Small intestine (tissue), 7 donors: ENCODE data around the gene RARB. TPM values are rescaled to one million over a fixed set of nuclear protein-coding genes. Genes with fewer than 3 reads are reported as not detected.

Experiments
- DNase-seq, 2 donors: peaks; one replicate each; pipeline versions ENCODE4 v3.0.0 to v3.0.0-alpha.2; 2013
- FAIRE-seq: peaks from 2 replicates; lab custom pipeline; 2012; peaks lifted over from hg19 to GRCh38; lab: Jason Lieb, UNC
- H3K27ac ChIP-seq, 3 donors: one replicate each; pipeline ENCODE4 v1.5.1; 2013; ENCODE audit warnings: low read length in 2 of 3, mild to moderate bottlenecking in 2 of 3, control low read depth in 1 of 3, inconsistent platforms in 1 of 3, low read depth in 1 of 3, moderate library complexity in 1 of 3
- H3K27me3 ChIP-seq, 3 donors: one replicate each; pipeline ENCODE4 v1.6.1; 2013; ENCODE audit warnings: low read length in 3 of 3, inconsistent platforms in 1 of 3; ENCODE audit not compliant: control insufficient read depth in 3 of 3, insufficient read depth in 3 of 3
- H3K36me3 ChIP-seq, 3 donors: one replicate each; pipeline ENCODE4 v1.6.1; 2013; ENCODE audit warnings: low read length in 3 of 3, inconsistent platforms in 1 of 3, low read depth in 1 of 3, mild to moderate bottlenecking in 1 of 3, moderate library complexity in 1 of 3; ENCODE audit not compliant: control insufficient read depth in 3 of 3, insufficient read depth in 2 of 3
- H3K4me1 ChIP-seq, 3 donors: one replicate each; pipeline ENCODE4 v1.6.1; 2013; ENCODE audit warnings: low read length in 2 of 3, inconsistent platforms in 1 of 3, low read depth in 1 of 3, mild to moderate bottlenecking in 1 of 3, moderate library complexity in 1 of 3; ENCODE audit not compliant: control insufficient read depth in 3 of 3, insufficient read depth in 2 of 3
- H3K4me3 ChIP-seq, 3 donors: one replicate each; pipeline ENCODE4 v1.5.1; 2013; ENCODE audit warnings: low read length in 3 of 3, control low read depth in 1 of 3, inconsistent platforms in 1 of 3, low read depth in 1 of 3, mild to moderate bottlenecking in 1 of 3, moderate library complexity in 1 of 3
- H3K9me3 ChIP-seq, 2 donors: one replicate each; pipeline ENCODE4 v1.6.1; 2013; ENCODE audit warnings: low read depth in 1 of 2, low read length in 1 of 2; ENCODE audit not compliant: control insufficient read depth in 2 of 2, insufficient read depth in 1 of 2
- WGBS, 3 donors: extraction: QIAGEN DNeasy Blood & Tissue Kit; methylation state at CpG; one replicate each; pipeline ENCODE4 v1.1.7; 2013; 5-methylcytosine and 5-hydroxymethylcytosine counted together
- polyA plus RNA-seq, 4 donors: library from polyadenylated mRNA; stranded (reverse) in 3 of 4; unstranded in 1 of 4; fragments of 200-250 nt in 3 of 4; fragments of 120-200 nt in 1 of 4; gene quantifications; one replicate each; pipeline versions ENCODE4 v1.2.1 to v1.2.3, GENCODE V29; 2013
- donor health status: healthy with polysubstance abuse.
- donor health status: control.
- donor health status: control.
- donor health status: Bipolar disorder and iron deficiency.
- donor health status: healthy.

RARB gene
- polyA plus RNA-seq, 4 donors = 0.27 to 9.0 (median 0.89) TPM

- no peak for FAIRE-seq
- no peak for DNase-seq
- Histone ChIP-seq H3K27ac (no peak overlapping the region), H3K27me3 (no peaks in the 10 kb centered on the region), H3K4me1 (peaks cover 0 to 7% (median 0%) of the 10 kb centered on the region in 3 donors), H3K9me3 (no peaks in the 10 kb centered on the region), H3K36me3 (no peaks in the 10 kb centered on the region), H3K4me3 (no peak overlapping the region)
- 82 to 84% (median 82%) methylated on average over 8 of the region's 8 CpGs for WGBS, 3 donors
These were observed 161.8 kb downstream of the RARB start for GRCh38 chr3:25589783-25590258.

- DNase-seq = peak in 1 of 2 donors; percentile 56
- Histone ChIP-seq H3K9me3 (no peaks in the 10 kb centered on the region), H3K27ac (no peak overlapping the region), H3K4me3 (no peak overlapping the region), H3K4me1 (peaks cover 0 to 7% (median 0%) of the 10 kb centered on the region in 3 donors), H3K36me3 (no peaks in the 10 kb centered on the region), H3K27me3 (no peaks in the 10 kb centered on the region)
- FAIRE-seq = no peak
- 21 to 40% (median 36%) methylated on average over 3 of the region's 3 CpGs for WGBS, 3 donors
These were observed 164.5 kb downstream of the RARB start for GRCh38 chr3:25592510-25592968.

- no peaks in the 10 kb centered on the region for H3K27me3 ChIP-seq
- no peak overlapping the region for H3K27ac ChIP-seq
- no peaks in the 10 kb centered on the region for H3K9me3 ChIP-seq
- H3K4me3 ChIP-seq = no peak overlapping the region
- FAIRE-seq = no peak
- H3K4me1 ChIP-seq = peaks cover 0 to 7% (median 0%) of the 10 kb centered on the region in 3 donors
- H3K36me3 ChIP-seq = no peaks in the 10 kb centered on the region
- DNase-seq = no peak
These were observed 164.9 kb downstream of the RARB start for GRCh38 chr3:25593001-25593400.

GRCh38 chr3:25594007-25594502, 166.0 kb downstream of the RARB start:
- FAIRE-seq = no peak
- Histone ChIP-seq H3K27me3 (no peaks in the 10 kb centered on the region), H3K9me3 (no peaks in the 10 kb centered on the region), H3K27ac (no peak overlapping the region), H3K4me3 (no peak overlapping the region), H3K4me1 (peaks cover 0 to 7% (median 0%) of the 10 kb centered on the region in 3 donors), H3K36me3 (peaks cover 2 to 3% (median 2%) of the 10 kb centered on the region in 3 donors)
- WGBS, 3 donors = 0 to 7% (median 4%) methylated on average over 1 of the region's 1 CpG
- DNase-seq = peak; percentile 34 to 64

GRCh38 chr3:25597535-25598101, 169.6 kb downstream of the RARB start:
- DNase-seq (no peak), FAIRE-seq (no peak)
- Histone ChIP-seq H3K36me3 (peaks cover 5 to 12% (median 9%) of the 10 kb centered on the region in 3 donors), H3K9me3 (no peaks in the 10 kb centered on the region), H3K4me3 (no peak overlapping the region), H3K27me3 (no peaks in the 10 kb centered on the region), H3K27ac (no peak overlapping the region), H3K4me1 (peaks cover 0 to 2% (median 0%) of the 10 kb centered on the region in 3 donors)
- WGBS, 3 donors = 80 to 92% (median 84%) methylated on average over 1 of the region's 1 CpG

GRCh38 chr3:25603703-25604102, 175.6 kb downstream of the RARB start:
- DNase-seq = no peak
- H3K4me3 ChIP-seq = no peak overlapping the region
- no peaks in the 10 kb centered on the region for H3K9me3 ChIP-seq
- peaks cover 7 to 18% (median 7%) of the 10 kb centered on the region in 3 donors for H3K36me3 ChIP-seq
- H3K4me1 ChIP-seq = no peaks in the 10 kb centered on the region
- no peak overlapping the region for H3K27ac ChIP-seq
- FAIRE-seq = no peak
- H3K27me3 ChIP-seq = no peaks in the 10 kb centered on the region
- 56 to 89% (median 88%) methylated on average over 1 of the region's 1 CpG for WGBS, 3 donors

GRCh38 chr3:25604107-25604805, 176.2 kb downstream of the RARB start:
- Histone ChIP-seq H3K27ac (no peak overlapping the region), H3K36me3 (peaks cover 5 to 18% (median 5%) of the 10 kb centered on the region in 3 donors), H3K27me3 (no peaks in the 10 kb centered on the region), H3K9me3 (no peaks in the 10 kb centered on the region), H3K4me1 (no peaks in the 10 kb centered on the region), H3K4me3 (no peak overlapping the region)
- 84 to 92% (median 86%) methylated on average over 5 of the region's 5 CpGs for WGBS, 3 donors
- DNase-seq = no peak
- no peak for FAIRE-seq

- no peaks in the 10 kb centered on the region for H3K9me3 ChIP-seq
- FAIRE-seq (no peak), DNase-seq (no peak)
- no peak overlapping the region for H3K27ac ChIP-seq
- H3K4me3 ChIP-seq = no peak overlapping the region
- no peaks in the 10 kb centered on the region for H3K4me1 ChIP-seq
- H3K36me3 ChIP-seq = peaks cover 11 to 20% (median 15%) of the 10 kb centered on the region in 3 donors
- 96 to 100% (median 100%) methylated on average over 1 of the region's 1 CpG for WGBS, 3 donors
- H3K27me3 ChIP-seq = no peaks in the 10 kb centered on the region
These were observed 182.1 kb downstream of the RARB start for GRCh38 chr3:25610167-25610566.
